Vagina (tissue), 2 donors: ENCODE measurements around the gene ABCA5. TPM values are rescaled to one million over a fixed set of nuclear protein-coding genes. Genes with fewer than 3 reads are reported as not detected.

Experiments
- DNase-seq, 2 donors: peaks; one replicate each; pipeline ENCODE4 v3.0.0-alpha.2; 2017; ENCODE audit errors: extremely low spot score in 2 of 2
- H3K27ac ChIP-seq: fragments of 200-600 bp; sonication (generic); one replicate; pipeline ENCODE4 v1.5.1; 2019
- H3K27me3 ChIP-seq: fragments of 200-600 bp; sonication (generic); one replicate; pipeline ENCODE4 v1.5.1; 2019
- H3K36me3 ChIP-seq, 2 donors: fragments of 200-600 bp; sonication (generic); one replicate each; pipeline ENCODE4 v1.5.1; 2017 to 2019
- H3K4me1 ChIP-seq: fragments of 200-600 bp; sonication (generic); one replicate; pipeline ENCODE4 v1.5.1; 2019
- H3K4me3 ChIP-seq, 2 donors: fragments of 200-600 bp; sonication (generic); 1 replicate in 1 of 2; 2 replicates in 1 of 2; pipeline ENCODE4 v1.5.1; 2016 to 2019
- H3K9me3 ChIP-seq: fragments of 200-600 bp; sonication (generic); one replicate; pipeline ENCODE4 v1.5.1; 2019
- POLR2A ChIP-seq, 2 donors: fragments of 450-650 bp; IDR thresholded peaks; one replicate each; pipeline ENCODE4 v1.6.1; 2017; ENCODE audit warnings: antibody characterized with exemption in 2 of 2, mild to moderate bottlenecking in 2 of 2, moderate library complexity in 2 of 2
- POLR2AphosphoS5 ChIP-seq, 2 donors: sonication (generic); formaldehyde crosslinking; IDR thresholded peaks; one replicate each; pipeline ENCODE4 v1.9.0; 2017; ENCODE audit warnings: antibody characterized with exemption in 2 of 2, mild to moderate bottlenecking in 2 of 2, low read depth in 1 of 2; ENCODE audit not compliant: insufficient read depth in 1 of 2
- intact Hi-C: fragments of 100-400 bp; cut with DNase I; formaldehyde crosslinking; loops from one replicate; pipeline ENCODE4 v1.15.1; 2023
- total RNA-seq: library from RNA; depleted of rRNA; stranded (reverse); fragments of >200 nt; gene quantifications from one replicate; pipeline ENCODE4 v1.2.3, GENCODE V29; 2016
- TF ChIP-seq, protein P1 (sequence below), 3 experiments: fragments of 450-650 bp in 2 of 3; fragments of 200-600 bp in 1 of 3; sonication (generic) in 1 of 3; IDR thresholded peaks; one replicate each; pipeline ENCODE4 v1.5.1; 2017 to 2019; ENCODE audit warnings: antibody characterized with exemption in 3 of 3, mild to moderate bottlenecking in 2 of 3, moderate library complexity in 2 of 3

ABCA5 gene
- total RNA-seq, 1 donor from 2014 or later: 50.6 TPM

GRCh38 chr17:69230939-69231338 lies 96.0 kb downstream of the ABCA5 start:
- H3K36me3 ChIP-seq: no peaks in the 10 kb centered on the region
- TF ChIP-seq POLR2A (IDR thresholded peaks at IDR 0.05) (no peak), POLR2AphosphoS5 (IDR thresholded peaks at IDR 0.05; ENCODE audit: insufficient read depth in 1 of 2, low read depth in 1 of 2) (no peak)
- TF ChIP-seq, protein P1, sequence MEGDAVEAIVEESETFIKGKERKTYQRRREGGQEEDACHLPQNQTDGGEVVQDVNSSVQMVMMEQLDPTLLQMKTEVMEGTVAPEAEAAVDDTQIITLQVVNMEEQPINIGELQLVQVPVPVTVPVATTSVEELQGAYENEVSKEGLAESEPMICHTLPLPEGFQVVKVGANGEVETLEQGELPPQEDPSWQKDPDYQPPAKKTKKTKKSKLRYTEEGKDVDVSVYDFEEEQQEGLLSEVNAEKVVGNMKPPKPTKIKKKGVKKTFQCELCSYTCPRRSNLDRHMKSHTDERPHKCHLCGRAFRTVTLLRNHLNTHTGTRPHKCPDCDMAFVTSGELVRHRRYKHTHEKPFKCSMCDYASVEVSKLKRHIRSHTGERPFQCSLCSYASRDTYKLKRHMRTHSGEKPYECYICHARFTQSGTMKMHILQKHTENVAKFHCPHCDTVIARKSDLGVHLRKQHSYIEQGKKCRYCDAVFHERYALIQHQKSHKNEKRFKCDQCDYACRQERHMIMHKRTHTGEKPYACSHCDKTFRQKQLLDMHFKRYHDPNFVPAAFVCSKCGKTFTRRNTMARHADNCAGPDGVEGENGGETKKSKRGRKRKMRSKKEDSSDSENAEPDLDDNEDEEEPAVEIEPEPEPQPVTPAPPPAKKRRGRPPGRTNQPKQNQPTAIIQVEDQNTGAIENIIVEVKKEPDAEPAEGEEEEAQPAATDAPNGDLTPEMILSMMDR (IDR thresholded peaks at IDR 0.05): no peak
- H3K4me3 ChIP-seq: no peak overlapping the region
- intact Hi-C loops: no loop called here
- no peaks in the 10 kb centered on the region for H3K4me1 ChIP-seq
- H3K9me3 ChIP-seq: peaks cover 4% of the 10 kb centered on the region
- no peak overlapping the region for H3K27ac ChIP-seq
- DNase-seq: no peak
- H3K27me3 ChIP-seq: no peaks in the 10 kb centered on the region

- H3K27ac ChIP-seq: peak within 1 kb of the TSS; percentile 50
- no peaks in the 10 kb centered on the region for H3K27me3 ChIP-seq
- peaks cover 4% of the 10 kb centered on the region for H3K4me1 ChIP-seq
- peak within 1 kb of the TSS in 1 of 2 donors; percentile 21 for H3K4me3 ChIP-seq
- TF ChIP-seq POLR2AphosphoS5 (IDR thresholded peaks at IDR 0.05; ENCODE audit: insufficient read depth in 1 of 2, low read depth in 1 of 2) (no peak), POLR2A (IDR thresholded peaks at IDR 0.05) (no peak)
- TF ChIP-seq, protein P1 (IDR thresholded peaks at IDR 0.05): no peak
- intact Hi-C loops: no loop called here
- H3K9me3 ChIP-seq: peaks cover 4% of the 10 kb centered on the region
- no peaks in the 10 kb centered on the region for H3K36me3 ChIP-seq
- DNase-seq: no peak
Observed at GRCh38 chr17:69228576-69228975, 98.4 kb downstream of the ABCA5 start, which contains the start of gene ABCA10. ABCA10 (minus strand) TSS chr17:69228824; CDS start chr17:69225358, 3,466 bp downstream.

GRCh38 chr17:69228018-69228417 lies 98.9 kb downstream of the ABCA5 start:
- intact Hi-C loops: no loop called here
- H3K4me3 ChIP-seq: peak overlapping the region in 1 of 2 donors; percentile 21
- peaks cover 4% of the 10 kb centered on the region for H3K4me1 ChIP-seq
- H3K27ac ChIP-seq: peak overlapping the region; percentile 50
- peaks cover 4% of the 10 kb centered on the region for H3K9me3 ChIP-seq
- no peak for DNase-seq
- no peak for TF ChIP-seq POLR2AphosphoS5 (IDR thresholded peaks at IDR 0.05; ENCODE audit: insufficient read depth in 1 of 2, low read depth in 1 of 2)
- no peak for TF ChIP-seq POLR2A (IDR thresholded peaks at IDR 0.05)
- TF ChIP-seq, protein P1 (IDR thresholded peaks at IDR 0.05): no peak
- no peaks in the 10 kb centered on the region for H3K36me3 ChIP-seq
- no peaks in the 10 kb centered on the region for H3K27me3 ChIP-seq

- H3K27me3 ChIP-seq: no peaks in the 10 kb centered on the region
- H3K4me3 ChIP-seq: peak overlapping the region in 1 of 2 donors; percentile 21
- TF ChIP-seq POLR2A (IDR thresholded peaks at IDR 0.05) (no peak), POLR2AphosphoS5 (IDR thresholded peaks at IDR 0.05; ENCODE audit: insufficient read depth in 1 of 2, low read depth in 1 of 2) (no peak)
- TF ChIP-seq, protein P1 (IDR thresholded peaks at IDR 0.05): no peak
- no peaks in the 10 kb centered on the region for H3K36me3 ChIP-seq
- H3K4me1 ChIP-seq: peaks cover 4% of the 10 kb centered on the region
- peaks cover under 1% of the 10 kb centered on the region for H3K9me3 ChIP-seq
- no peak for DNase-seq
- intact Hi-C loops: no loop called here
- peak overlapping the region; percentile 50 for H3K27ac ChIP-seq
Observed at GRCh38 chr17:69227541-69227940, 99.4 kb downstream of the ABCA5 start.

DNA sequence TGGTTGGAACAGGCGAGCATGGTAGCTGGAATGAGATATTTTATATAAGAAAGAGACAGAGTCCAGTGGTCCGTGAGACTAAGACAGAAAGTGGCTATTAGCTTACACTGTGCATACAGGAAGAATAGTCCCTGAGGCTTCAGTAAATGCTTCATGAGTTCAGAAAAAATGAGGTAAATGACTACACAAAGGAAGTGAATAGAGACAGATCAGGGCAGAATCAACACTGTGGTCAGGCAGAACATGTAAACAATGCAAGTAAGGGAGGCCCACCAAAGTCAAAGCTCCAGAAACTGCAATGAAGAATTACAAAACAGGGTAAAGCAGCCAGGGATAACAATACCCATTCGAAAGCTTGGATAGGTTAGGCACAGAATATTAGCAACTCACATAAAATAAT lies 103.1 kb downstream of the ABCA5 start:
- Histone ChIP-seq H3K9me3 (no peaks in the 10 kb centered on the region), H3K36me3 (peaks cover 0 to 6% of the 10 kb centered on the region in 2 donors), H3K4me1 (peaks cover 4% of the 10 kb centered on the region), H3K27ac (no peak overlapping the region), H3K27me3 (no peaks in the 10 kb centered on the region), H3K4me3 (no peak overlapping the region)
- intact Hi-C loops: no loop called here
- TF ChIP-seq, protein P1 (IDR thresholded peaks at IDR 0.05): no peak
- no peak for TF ChIP-seq POLR2AphosphoS5 (IDR thresholded peaks at IDR 0.05; ENCODE audit: insufficient read depth in 1 of 2, low read depth in 1 of 2)
- no peak for TF ChIP-seq POLR2A (IDR thresholded peaks at IDR 0.05)
- DNase-seq: no peak
